COLO668 (cell line): ENCODE measurements around the gene FOXD2.
A peak's percentile ranks its signal among the peaks of the same experiment; 100 is the strongest.
"Not testable (repeated sequence)": the region's sequence is repeated elsewhere in the genome, so short reads cannot be mapped to it uniquely, and the experiment has no call there.

Experiments
- DNase-seq: peaks from one replicate; lab custom pipeline; 2025; ENCODE audit not compliant: unreplicated experiment; lab: John Stamatoyannopoulos, UW

FOXD2 gene

GRCh38 chr1:47439017-47439818 lies 1.4 kb downstream of the FOXD2 start:
- no peak for DNase-seq

GRCh38 chr1:47439819-47440598 lies 2.2 kb downstream of the FOXD2 start:
- DNase-seq, result no peak

GRCh38 chr1:47440599-47441081 lies 2.8 kb downstream of the FOXD2 start:
- no peak for DNase-seq

- no peak for DNase-seq
Measured at GRCh38 chr1:47441450-47442106, 3.7 kb downstream of the FOXD2 start.

- DNase-seq, result no peak
Measured at GRCh38 chr1:47442202-47442601, 4.4 kb downstream of the FOXD2 start.

GRCh38 chr1:47442842-47443529 lies 5.1 kb downstream of the FOXD2 start:
- no peak for DNase-seq

GRCh38 chr1:47443530-47444296 lies 5.9 kb downstream of the FOXD2 start:
- DNase-seq, result no peak

- DNase-seq, result no peak
Measured at GRCh38 chr1:47444297-47444561, 6.4 kb downstream of the FOXD2 start.

GRCh38 chr1:47444562-47445465 lies 7.0 kb downstream of the FOXD2 start:
- peak; percentile 29 for DNase-seq

- DNase-seq, result no peak
Measured at GRCh38 chr1:47445823-47446550, 8.1 kb downstream of the FOXD2 start.

GRCh38 chr1:47448462-47449222 lies 10.8 kb downstream of the FOXD2 start:
- DNase-seq, result no peak

- peak; percentile 57 for DNase-seq
Measured at GRCh38 chr1:47449822-47450552, 12.1 kb downstream of the FOXD2 start.

- no peak for DNase-seq
Measured at GRCh38 chr1:47450606-47451005, 12.8 kb downstream of the FOXD2 start.

GRCh38 chr1:47452426-47452825 lies 14.6 kb downstream of the FOXD2 start:
- DNase-seq, result no peak

GRCh38 chr1:47453910-47454309 lies 16.1 kb downstream of the FOXD2 start:
- not testable (repeated sequence) for DNase-seq

- DNase-seq, result no peak
Measured at GRCh38 chr1:47456250-47456649, 18.4 kb downstream of the FOXD2 start.

- DNase-seq, result not testable (repeated sequence)
Measured at GRCh38 chr1:47457547-47457946, 19.7 kb downstream of the FOXD2 start.
